Cardiac muscle cell (in vitro differentiated cells and primary cell): Measurements from ENCODE around the gene FXYD7. TPM values are rescaled to one million over a fixed set of nuclear protein-coding genes. Genes with fewer than 3 reads are reported as not detected.

Experiments
- DNase-seq, 2 donors: peaks; one replicate each; pipeline versions ENCODE4 v3.0.0 to v3.0.0-alpha.2; 2010 to 2017; ENCODE audit warnings: low read depth in 1 of 2, low spot score in 1 of 2
- H3K27ac ChIP-seq: fragments of 200-600 bp; sonication (generic); 2 replicates; pipeline ENCODE4 v1.5.1; 2016
- H3K27me3 ChIP-seq: fragments of 200-600 bp; sonication (generic); 2 replicates; pipeline ENCODE4 v1.6.0; 2016; ENCODE audit warnings: control low read depth
- H3K36me3 ChIP-seq: fragments of 200-600 bp; sonication (generic); 2 replicates; pipeline ENCODE4 v1.5.1; 2016; ENCODE audit warnings: control low read depth
- H3K4me1 ChIP-seq: fragments of 200-600 bp; sonication (generic); 2 replicates; pipeline ENCODE4 v1.8.1; 2017; ENCODE audit warnings: low read depth, mild to moderate bottlenecking, mixed run types
- H3K4me3 ChIP-seq: fragments of 200-600 bp; sonication (generic); 2 replicates; pipeline ENCODE4 v1.5.1; 2016; ENCODE audit warnings: mild to moderate bottlenecking
- H3K9me3 ChIP-seq: fragments of 200-600 bp; sonication (generic); 2 replicates; pipeline ENCODE4 v1.5.1; 2017; ENCODE audit warnings: low read depth, mild to moderate bottlenecking, control low read depth
- polyA plus RNA-seq: library from polyadenylated mRNA; unstranded; fragments of >200 nt; fragmentation: Nextera tagmentation; extraction: Ambion mirVana; gene quantifications from 2 replicates; pipeline ENCODE4 v1.2.1, GENCODE V29; 2016
- total RNA-seq: library from RNA; depleted of rRNA; stranded (reverse); fragments of >200 nt; gene quantifications from 2 replicates; pipeline ENCODE4 v1.2.3, GENCODE V29; 2016
- TF ChIP-seq, protein P1 (sequence below): IDR thresholded peaks from 2 replicates; pipeline ENCODE4 v1.5.1; 2012; ENCODE audit warnings: low read depth, mild to moderate bottlenecking, low read length

Gene FXYD7
- total and polyA plus RNA-seq, 2 experiments from 2014 or later = 2.6 to 3.5 TPM

DNA sequence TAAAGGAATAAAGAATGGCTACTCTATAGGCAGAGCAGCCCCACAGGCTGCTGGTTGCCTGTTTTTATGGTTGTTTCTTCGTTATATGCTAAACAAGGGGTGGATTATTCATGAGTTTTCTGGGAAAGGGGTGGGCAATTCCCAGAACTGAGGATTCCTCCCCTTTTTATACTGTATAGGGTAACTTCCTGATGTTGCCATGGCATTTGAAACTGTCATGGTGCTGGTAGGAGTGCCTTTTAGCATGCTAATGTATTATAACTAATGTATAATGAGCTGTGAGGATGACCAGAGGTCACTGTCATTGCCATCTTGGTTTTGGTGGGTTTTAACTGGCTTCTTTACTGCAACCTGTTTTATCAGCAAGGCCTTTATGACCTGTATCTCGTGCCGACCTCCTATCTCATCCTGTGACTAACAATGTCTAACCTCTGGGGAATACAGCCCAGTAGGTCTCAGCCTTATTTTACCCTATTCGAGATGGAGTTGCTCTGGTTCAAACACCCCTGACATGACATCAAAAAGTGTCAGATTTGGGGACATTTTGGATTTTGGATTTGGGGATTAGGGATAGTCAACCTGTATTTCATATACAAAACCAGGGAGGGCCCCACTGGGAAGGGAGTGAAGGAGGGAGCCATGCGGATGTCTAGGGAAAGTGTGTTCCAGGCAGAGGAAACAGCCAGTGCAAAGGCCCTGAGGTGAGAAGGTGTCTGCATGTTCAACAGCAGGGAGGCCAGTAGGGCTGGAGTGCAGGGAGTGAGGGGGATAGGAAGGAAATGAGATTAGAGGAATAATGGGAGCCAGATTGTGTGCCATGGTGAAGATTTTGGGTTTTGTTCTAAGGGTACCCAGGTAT, 22.4 kb downstream of the FXYD7 start:
- Histone ChIP-seq H3K27ac (no peak overlapping the region), H3K4me1 (no peaks in the 10 kb centered on the region), H3K27me3 (no peaks in the 10 kb centered on the region)

GRCh38 chr19:35166100-35167063, 23.3 kb downstream of the FXYD7 start:
- no peaks in the 10 kb centered on the region for H3K36me3 ChIP-seq
- TF ChIP-seq, protein P1, sequence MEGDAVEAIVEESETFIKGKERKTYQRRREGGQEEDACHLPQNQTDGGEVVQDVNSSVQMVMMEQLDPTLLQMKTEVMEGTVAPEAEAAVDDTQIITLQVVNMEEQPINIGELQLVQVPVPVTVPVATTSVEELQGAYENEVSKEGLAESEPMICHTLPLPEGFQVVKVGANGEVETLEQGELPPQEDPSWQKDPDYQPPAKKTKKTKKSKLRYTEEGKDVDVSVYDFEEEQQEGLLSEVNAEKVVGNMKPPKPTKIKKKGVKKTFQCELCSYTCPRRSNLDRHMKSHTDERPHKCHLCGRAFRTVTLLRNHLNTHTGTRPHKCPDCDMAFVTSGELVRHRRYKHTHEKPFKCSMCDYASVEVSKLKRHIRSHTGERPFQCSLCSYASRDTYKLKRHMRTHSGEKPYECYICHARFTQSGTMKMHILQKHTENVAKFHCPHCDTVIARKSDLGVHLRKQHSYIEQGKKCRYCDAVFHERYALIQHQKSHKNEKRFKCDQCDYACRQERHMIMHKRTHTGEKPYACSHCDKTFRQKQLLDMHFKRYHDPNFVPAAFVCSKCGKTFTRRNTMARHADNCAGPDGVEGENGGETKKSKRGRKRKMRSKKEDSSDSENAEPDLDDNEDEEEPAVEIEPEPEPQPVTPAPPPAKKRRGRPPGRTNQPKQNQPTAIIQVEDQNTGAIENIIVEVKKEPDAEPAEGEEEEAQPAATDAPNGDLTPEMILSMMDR = no peak
- no peak overlapping the region for H3K4me3 ChIP-seq
- H3K27ac ChIP-seq = no peak overlapping the region
- no peaks in the 10 kb centered on the region for H3K9me3 ChIP-seq
- DNase-seq = no peak
- H3K4me1 ChIP-seq = no peaks in the 10 kb centered on the region
- no peaks in the 10 kb centered on the region for H3K27me3 ChIP-seq

More for the DNA sequence above, 22.4 kb downstream of the FXYD7 start:
- Histone ChIP-seq H3K4me3 (no peak overlapping the region), H3K9me3 (no peaks in the 10 kb centered on the region), H3K36me3 (no peaks in the 10 kb centered on the region)
- TF ChIP-seq, protein P1 = no peak
- no peak for DNase-seq

GRCh38 chr19:35167251-35168119, 24.4 kb downstream of the FXYD7 start:
- no peaks in the 10 kb centered on the region for H3K36me3 ChIP-seq

GRCh38 chr19:35168196-35168595, 25.1 kb downstream of the FXYD7 start:
- Histone ChIP-seq H3K27me3 (no peaks in the 10 kb centered on the region), H3K4me3 (no peak overlapping the region), H3K9me3 (no peaks in the 10 kb centered on the region), H3K36me3 (no peaks in the 10 kb centered on the region), H3K4me1 (no peaks in the 10 kb centered on the region), H3K27ac (no peak overlapping the region)
- TF ChIP-seq, protein P1 = no peak
- DNase-seq = no peak

More at GRCh38 chr19:35167251-35168119, 24.4 kb downstream of the FXYD7 start:
- Histone ChIP-seq H3K27me3 (no peaks in the 10 kb centered on the region), H3K4me1 (no peaks in the 10 kb centered on the region), H3K27ac (no peak overlapping the region), H3K9me3 (no peaks in the 10 kb centered on the region), H3K4me3 (no peak overlapping the region)
- DNase-seq = no peak
- TF ChIP-seq, protein P1 = no peak
